ENCODE data around the gene KRT74.

Gene KRT74

DNA sequence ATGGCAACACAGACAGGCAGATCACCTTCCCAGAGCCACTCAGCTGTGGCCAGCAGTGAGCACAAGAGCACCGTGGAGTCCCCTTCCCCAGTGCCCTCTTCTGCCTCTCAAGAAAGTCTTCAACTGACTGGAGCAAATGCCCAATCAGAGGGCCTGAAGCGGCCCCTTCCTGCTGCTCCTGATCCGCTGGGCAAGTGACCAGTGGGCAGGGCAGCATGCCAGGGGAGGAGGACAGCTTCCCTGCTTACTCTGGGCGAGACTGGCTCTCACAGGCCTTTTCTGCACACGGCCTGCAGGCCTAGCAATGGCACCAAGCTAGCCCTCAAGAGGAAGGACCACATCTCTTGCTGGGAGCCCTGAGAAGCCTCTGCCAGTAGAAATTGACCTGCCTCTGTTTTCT lies 21.6 kb downstream of the KRT74 start:
- CTCF ChIA-PET = interaction anchor here (0.9 to 1.3 kb wide), 3 partner anchors 161 to 319 kb away, joined by 3 read pairs; no protein-coding TSS in a partner anchor
- H3K4me3 ChIP-seq (ENCODE audit: low read depth, low read length) = no peak overlapping the region
- POLR2A ChIA-PET = no interaction called here
- TF ChIP-seq, protein P1, sequence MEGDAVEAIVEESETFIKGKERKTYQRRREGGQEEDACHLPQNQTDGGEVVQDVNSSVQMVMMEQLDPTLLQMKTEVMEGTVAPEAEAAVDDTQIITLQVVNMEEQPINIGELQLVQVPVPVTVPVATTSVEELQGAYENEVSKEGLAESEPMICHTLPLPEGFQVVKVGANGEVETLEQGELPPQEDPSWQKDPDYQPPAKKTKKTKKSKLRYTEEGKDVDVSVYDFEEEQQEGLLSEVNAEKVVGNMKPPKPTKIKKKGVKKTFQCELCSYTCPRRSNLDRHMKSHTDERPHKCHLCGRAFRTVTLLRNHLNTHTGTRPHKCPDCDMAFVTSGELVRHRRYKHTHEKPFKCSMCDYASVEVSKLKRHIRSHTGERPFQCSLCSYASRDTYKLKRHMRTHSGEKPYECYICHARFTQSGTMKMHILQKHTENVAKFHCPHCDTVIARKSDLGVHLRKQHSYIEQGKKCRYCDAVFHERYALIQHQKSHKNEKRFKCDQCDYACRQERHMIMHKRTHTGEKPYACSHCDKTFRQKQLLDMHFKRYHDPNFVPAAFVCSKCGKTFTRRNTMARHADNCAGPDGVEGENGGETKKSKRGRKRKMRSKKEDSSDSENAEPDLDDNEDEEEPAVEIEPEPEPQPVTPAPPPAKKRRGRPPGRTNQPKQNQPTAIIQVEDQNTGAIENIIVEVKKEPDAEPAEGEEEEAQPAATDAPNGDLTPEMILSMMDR (IDR thresholded peaks at IDR 0.05; ENCODE audit: insufficient read depth, low read length, missing control alignments) = no peak
- no peak for DNase-seq (ENCODE audit: low read depth, low spot score)

DNA sequence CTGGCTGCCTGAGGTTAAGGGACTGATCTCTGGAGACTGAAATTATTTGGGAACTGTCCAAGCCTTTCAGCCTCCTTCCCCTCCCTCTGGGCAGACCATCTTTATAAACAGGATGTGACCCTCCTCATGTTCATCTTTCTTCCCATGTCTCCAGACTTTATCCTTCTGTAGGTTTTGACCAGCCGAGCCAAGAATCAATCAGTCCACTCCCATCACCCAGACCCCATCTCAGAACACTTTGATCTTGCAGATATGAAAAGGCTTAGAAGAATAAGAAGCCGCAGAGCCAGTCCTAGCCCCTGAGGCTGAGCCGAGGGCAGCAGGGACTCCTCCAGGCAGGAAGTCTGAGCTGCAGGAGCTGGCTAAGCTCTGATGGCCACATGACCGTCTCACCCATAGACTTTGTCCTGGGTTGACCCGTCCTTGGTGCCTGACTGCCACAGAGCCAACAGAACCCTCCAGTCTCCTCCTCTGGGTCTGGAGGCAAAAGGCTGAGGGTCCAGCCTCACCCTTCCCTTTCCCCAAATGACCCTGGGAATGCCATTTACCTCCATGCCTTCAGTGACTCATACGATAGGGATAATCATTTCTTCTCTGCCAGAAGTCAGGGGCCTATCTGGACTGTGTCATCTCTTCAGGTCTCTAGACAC lies 22.3 kb downstream of the KRT74 start:
- ChIA-PET POLR2A (no interaction called here), CTCF (interaction anchor here (0.9 kb wide), 1 partner anchor 171 kb away, joined by 3 read pairs; no protein-coding TSS in a partner anchor)
- TF ChIP-seq, protein P1 (IDR thresholded peaks at IDR 0.05; ENCODE audit: insufficient read depth, low read length, missing control alignments) = no peak
- no peak for DNase-seq (ENCODE audit: low read depth, low spot score)
- no peak overlapping the region for H3K4me3 ChIP-seq (ENCODE audit: low read depth, low read length)

DNA sequence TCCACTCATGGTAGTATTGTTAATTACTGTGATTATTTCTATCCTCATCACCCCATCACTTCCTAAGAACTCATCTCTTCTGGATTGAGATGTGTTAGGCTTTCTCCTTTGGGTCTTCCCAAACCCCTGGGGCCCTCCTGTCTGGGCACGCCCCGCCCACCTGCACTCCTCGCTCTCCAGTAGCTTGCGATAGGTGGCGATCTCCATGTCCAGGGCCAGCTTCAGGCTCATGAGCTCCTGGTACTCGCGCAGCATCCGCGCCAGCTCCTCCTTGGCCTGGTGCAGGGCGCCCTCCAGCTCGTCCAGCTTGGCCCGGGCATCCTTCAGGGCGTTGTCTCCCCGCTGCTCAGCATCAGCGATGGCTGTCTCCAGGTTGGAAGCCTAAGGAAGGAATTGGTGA lies 27.5 kb downstream of the KRT74 start:
- TF ChIP-seq, protein P1 (IDR thresholded peaks at IDR 0.05; ENCODE audit: insufficient read depth, low read length, missing control alignments) = no peak
- ChIA-PET CTCF (interaction anchor here (1.7 to 2.2 kb wide), 2 partner anchors 20 to 333 kb away, joined by 3 to 6 read pairs; no protein-coding TSS in a partner anchor), POLR2A (no interaction called here)
- H3K4me3 ChIP-seq (ENCODE audit: low read depth, low read length) = no peak overlapping the region
- no peak for DNase-seq (ENCODE audit: low read depth, low spot score)

DNA sequence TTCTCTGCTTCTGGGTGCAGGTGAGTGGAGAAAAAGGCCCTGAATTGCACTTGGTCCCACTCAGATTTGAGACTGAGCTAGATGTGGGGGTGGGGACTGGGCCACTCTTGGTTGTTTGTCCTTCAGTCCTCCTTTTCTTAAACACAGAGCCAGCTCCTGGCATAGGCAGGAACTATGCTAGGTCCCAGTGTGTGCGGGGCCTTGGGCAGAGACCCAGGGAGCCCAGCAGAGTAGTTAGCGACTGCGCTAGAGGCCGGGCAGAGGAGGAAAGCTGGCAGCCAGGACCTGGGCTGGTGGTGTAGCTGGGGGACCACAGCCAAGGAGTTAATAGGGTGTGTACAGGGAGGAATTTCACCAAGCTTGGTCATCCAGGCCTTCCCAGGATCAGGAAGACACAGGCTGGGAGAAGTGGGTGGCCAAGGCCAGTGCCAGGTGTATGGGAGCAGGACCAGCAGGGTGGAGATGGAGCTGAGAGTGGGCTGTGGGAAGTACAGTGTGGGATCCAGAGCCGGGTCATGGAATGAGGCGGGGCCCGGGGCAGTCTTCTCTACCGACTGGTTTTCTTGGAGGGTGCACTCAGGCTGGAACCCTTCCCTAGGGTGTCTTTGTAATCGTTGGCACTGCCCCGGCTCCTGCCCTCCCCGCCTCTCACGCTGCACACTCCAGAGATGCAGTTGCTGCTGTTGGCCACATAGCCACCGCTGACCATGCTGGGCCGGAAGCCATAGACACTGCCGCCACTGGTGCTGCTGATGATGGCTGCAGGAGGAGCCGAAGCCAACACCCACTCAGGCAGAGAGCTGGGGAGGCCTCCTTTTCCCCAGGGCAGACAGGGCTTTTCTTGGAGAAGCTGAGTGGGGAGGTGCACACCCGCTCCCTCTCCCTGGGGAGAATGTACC lies 29.4 kb downstream of the KRT74 start:
- no peak overlapping the region for H3K4me3 ChIP-seq (ENCODE audit: low read depth, low read length)
- ChIA-PET CTCF (interaction anchor here (1.3 to 2.2 kb wide), 4 partner anchors 9 to 335 kb away, joined by 3 to 6 read pairs (median 4); no protein-coding TSS in a partner anchor), POLR2A (no interaction called here)
- no peak for DNase-seq (ENCODE audit: low read depth, low spot score)
- TF ChIP-seq, protein P1 (IDR thresholded peaks at IDR 0.05; ENCODE audit: insufficient read depth, low read length, missing control alignments) = no peak

DNA sequence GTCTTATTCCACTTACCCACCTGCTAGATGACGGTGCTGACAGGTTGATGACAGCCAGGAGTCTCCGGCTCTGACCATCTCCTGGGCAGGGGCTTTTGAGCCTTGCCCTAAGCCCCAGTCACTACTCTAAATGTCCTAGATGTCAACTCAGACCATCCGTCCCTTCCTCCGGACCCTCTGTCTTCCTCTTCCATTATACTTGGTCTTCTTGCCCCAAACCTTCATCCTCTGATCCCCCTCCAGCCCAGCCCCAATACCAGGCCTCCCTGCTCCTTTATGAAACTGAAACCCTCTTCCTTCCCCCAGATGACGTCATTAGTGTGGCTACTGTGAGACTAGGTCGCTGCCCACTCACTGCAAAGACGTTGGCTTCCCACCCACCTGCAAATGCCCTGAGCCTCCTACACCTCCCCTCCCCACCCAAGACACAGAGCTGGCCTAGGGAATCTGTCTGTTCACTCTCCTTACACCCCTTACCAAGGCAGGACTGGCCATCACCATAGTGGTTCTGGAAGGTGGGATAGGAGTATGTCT lies 30.8 kb downstream of the KRT74 start:
- CTCF ChIA-PET = no interaction called here
- POLR2A ChIA-PET = no interaction called here
- no peak for DNase-seq (ENCODE audit: low read depth, low spot score)
- TF ChIP-seq, protein P1 (IDR thresholded peaks at IDR 0.05; ENCODE audit: insufficient read depth, low read length, missing control alignments) = no peak
- no peak overlapping the region for H3K4me3 ChIP-seq (ENCODE audit: low read depth, low read length)

DNA sequence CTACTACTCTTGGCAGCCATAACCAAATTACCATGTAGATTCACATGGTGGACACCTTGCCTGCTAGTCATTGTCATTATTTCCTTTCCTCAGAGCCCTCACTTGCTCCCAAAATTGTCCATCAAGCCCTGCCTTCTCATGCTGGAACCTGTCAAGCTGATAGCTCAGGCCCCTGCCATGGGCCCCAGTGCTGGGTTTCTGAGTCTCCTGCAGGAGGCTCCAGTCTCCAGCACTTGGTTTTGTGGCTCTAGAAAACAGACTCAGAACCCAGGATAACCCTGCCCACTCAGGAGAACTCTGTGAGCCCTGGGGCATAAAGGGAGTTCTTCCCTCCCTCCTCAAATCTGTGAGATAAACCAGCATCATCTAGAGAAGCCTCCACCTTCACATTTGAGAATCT lies 31.5 kb downstream of the KRT74 start:
- DNase-seq (ENCODE audit: low read depth, low spot score) = no peak
- ChIA-PET POLR2A (no interaction called here), CTCF (no interaction called here)

More for the DNA sequence above, 31.5 kb downstream of the KRT74 start:
- no peak overlapping the region for H3K4me3 ChIP-seq (ENCODE audit: low read depth, low read length)
- TF ChIP-seq, protein P1 (IDR thresholded peaks at IDR 0.05; ENCODE audit: insufficient read depth, low read length, missing control alignments) = no peak
